HG02759 (cell line): ENCODE measurements around the gene SPPL3.

Experiments used
- ATAC-seq: cut with Tn5 transposase; IDR thresholded peaks from one replicate; pipeline ENCODE4 v1.9.1; 2021; ENCODE audit warnings: mild to moderate bottlenecking, moderate library complexity; ENCODE audit not compliant: unreplicated experiment

SPPL3 gene

DNA sequence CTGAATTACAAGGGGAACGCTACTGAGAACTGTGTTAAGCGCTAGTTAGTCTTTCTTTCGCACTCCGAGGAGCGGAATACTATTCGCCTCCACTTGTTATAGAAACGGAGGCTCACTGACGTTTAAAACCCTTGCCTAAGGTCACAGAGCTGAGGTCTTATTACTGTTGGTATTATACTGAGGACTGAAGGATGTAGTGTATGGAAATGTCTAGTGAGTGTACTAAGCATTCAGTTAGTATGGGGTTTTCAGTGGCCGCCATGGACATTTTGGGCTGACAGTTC lies 177.7 kb downstream of the SPPL3 start:
- ATAC-seq, result no peak

DNA sequence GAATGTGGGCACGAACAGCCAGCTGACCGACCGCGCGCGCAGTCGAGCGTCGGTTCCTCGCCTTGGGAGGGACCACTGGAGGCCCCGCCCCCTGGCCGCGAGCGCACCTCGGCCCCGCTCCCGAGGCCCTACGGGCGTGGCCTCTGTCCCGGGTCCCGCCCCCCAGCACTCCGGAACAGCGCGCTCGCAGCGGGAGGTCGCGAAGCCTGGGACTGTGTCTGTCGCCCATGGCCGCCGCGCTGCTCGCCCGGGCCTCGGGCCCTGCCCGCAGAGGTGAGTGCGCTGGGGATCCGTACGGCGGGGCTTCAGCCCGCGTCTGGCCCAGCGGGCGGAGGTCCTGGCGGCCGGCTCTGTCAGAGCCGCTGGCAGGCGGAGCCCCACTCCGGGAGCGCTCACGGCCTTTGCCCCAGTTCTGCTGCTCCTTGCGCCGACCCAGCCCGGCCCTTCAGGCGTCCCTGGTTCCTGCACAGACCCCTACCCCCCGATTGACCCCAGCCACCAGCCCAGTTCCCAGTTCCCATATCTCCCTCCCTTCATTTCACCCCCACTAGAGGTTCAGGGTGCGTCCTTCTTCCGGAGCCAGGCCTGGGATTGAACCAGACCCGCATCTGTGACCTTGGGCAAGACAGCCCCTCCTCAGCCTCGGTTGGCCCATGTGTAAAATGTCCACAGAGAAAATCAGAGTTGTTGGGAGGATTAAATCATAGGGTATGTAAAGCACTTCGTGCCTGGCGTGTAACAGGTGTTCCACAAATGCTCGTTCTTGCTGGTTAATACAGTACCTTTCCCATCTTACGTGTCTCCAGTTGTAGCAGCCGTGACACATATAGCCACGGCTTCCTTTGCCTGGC lies 178.3 kb downstream of the SPPL3 start, which contains the start of gene ACADS:
TSS of gene ACADS (plus strand) at position 168 of the 851 bp plus-strand sequence. CDS start at position 228, 60 bp downstream.
- ATAC-seq, result peak; percentile 98

- peak; percentile 3 for ATAC-seq
These were observed 179.0 kb downstream of the SPPL3 start for GRCh38 chr12:120725151-120725658.

GRCh38 chr12:120724720-120725119 lies 179.4 kb downstream of the SPPL3 start:
- ATAC-seq, result no peak

DNA sequence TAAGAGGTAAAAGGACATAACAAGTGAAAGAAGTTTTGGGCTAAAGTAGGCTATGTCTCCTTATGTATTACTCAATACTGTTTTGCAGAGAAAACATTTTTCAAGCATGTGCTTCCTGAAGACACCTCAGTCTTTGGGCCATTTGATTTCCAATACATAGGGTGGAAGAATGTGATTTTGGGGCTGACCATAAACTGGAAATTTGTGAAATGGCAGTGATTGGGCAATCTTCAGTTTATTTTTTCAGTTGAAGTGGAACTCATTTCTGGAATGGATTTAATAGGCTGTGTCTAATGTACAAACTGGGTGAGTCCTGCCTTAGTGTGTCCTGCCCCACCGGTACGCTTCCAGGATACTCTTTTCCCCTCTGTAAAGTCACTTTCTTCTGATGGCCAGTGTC lies 181.4 kb downstream of the SPPL3 start:
- ATAC-seq, result no peak

- no peak for ATAC-seq
These were observed 182.3 kb downstream of the SPPL3 start for GRCh38 chr12:120721866-120722265.

GRCh38 chr12:120720987-120721801 lies 183.0 kb downstream of the SPPL3 start:
- no peak for ATAC-seq

DNA sequence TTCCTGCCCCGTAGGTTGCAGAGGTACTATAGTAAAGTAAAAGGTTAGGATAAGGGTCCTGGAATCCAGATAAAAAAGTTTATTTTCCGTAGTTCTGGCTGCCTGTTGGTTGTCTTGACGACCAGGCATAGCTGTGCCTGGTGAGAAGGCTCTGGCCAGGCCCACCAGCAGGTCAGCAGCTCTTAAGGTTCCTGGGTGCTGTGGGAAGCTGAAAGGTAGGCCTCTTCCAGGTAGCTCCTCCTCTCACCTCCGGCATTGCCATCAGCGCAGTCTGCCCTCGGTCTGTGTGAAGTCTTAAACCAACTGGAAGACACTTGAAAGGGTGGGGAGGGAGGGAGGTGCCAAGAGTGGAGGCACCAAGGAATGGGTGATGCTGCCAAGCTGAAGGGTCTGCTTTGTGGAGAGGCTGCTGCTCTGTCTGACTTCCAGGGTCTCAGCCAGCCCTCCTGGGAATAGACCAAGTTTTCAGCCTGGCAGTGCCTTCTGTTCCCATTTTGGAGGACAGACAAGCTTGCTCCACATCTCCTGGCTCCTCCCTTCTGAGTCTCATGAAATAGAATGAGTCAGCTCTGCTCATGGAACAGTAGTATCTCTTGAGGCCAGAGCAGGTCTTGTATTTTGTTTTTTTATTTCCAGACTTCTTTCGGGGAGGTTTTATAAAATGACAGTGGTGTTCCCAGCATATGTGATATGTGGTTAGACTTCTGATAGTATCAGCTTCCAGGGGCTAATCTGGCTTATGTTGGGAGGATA lies 183.7 kb downstream of the SPPL3 start:
- no peak for ATAC-seq

DNA sequence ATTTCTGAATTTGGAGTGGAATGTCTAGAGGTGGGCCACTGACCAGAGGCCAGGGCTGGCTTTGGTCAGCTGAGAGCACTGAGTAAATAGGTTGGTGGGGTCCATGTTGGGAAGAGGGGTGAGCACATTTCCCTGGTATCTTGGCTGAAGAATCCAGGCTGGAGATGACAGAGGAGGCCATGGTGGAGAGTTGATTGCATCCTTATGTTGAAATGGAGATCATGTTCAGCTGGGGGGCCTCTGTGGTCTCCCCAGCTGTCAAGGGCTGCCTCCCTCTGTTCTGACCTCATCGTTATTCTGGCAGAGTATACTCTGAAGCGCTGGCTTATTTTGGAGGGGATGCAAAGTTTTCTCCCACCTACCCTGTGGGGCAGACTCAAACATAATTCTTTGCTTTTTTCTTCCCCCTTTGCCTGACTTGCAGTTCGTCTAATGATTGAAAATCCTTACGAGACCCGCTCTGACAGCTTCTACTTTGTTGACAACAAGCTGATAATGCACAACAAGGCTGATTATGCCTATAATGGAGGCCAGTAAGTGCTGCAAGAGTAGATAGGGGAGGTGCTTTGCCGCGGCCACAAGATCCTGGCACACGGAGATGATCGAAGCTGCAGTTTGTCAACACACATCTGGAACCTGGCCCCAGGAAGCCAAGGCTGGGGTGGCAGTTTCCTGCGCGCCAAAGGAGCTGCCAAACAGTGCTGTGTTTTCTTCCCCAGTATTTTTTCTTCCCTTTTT lies 184.5 kb downstream of the SPPL3 start:
- no peak for ATAC-seq

- ATAC-seq, result no peak
These were observed 185.1 kb downstream of the SPPL3 start for GRCh38 chr12:120719072-120719471.

DNA sequence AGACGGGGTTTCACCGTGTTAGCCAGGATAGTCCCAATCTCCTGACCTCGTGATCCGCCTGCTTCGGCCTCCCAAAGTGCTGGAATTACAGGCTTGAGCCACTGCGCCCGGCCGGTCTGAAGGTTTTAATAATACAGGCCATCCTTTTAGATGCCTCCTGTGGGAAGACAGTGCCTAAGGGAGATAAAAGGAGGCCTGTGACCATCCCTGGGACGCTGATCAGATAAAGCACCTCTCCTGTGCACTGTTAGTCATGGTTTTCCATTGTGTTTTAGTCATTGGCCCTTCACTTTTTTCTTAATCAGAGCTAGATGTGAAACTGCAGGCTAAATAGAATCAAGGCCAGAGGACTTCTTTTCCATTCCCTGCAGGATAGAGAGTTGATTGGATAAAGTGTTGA lies 186.1 kb downstream of the SPPL3 start:
- no peak for ATAC-seq

DNA sequence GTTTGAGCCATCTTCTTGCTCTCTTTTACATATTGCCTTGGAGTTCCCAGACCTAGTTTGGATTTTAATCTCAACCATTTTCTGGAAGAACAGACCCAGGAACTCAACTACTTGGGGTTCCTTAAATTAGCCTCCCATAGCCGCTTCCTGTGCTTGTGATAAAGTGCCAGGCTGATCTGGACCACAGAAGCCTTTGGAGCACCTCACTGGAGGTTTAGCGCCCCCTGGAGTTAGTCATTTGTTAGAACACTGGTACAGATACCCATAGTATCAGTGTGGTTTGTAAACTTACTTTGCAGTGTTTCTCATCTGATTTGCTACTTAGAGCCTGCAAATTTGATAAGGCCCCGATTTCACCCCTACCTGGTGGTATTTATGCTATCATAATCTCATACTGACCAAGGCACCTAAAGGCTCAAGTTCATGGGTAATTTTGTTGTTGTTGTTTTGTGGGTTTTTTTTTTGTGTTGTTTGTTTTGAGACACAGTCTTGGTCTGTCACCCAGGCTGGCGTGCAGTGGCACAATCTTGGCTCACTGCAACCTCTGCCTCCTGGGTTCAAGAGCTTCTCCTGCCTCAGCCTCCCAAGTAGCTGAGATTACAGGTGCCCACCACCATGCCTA lies 190.2 kb downstream of the SPPL3 start:
- ATAC-seq, result no peak

DNA sequence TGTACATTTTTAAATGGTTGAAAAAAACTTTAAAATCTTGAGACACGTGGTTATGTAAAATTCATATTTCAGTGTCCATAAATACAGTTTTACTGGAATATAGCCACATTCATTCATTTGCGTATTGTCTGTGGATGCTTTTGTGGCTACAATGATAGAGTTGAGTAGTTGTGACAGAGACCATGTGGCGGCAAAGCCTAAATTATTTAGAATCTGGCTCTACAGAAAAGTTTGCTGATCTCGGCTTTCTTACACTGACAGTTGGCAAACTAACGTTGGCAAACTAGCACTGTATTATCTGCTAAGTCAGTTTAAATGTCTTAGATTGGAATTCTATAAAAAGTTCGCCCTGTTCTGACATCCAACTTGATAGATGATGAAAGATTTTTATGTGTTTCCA lies 191.5 kb downstream of the SPPL3 start:
- no peak for ATAC-seq
